NB4 (cell line): ENCODE results near the gene SPTBN2.

Experiments used
- DNase-seq: peaks from one replicate; pipeline ENCODE4 v3.0.0; 2010; ENCODE audit warnings: low read depth
- H3K4me3 ChIP-seq: one replicate; pipeline ENCODE4 v1.5.1; 2011; ENCODE audit warnings: mild to moderate bottlenecking, low read depth, low read length, moderate library complexity
- POLR2A ChIP-seq: IDR thresholded peaks from 2 replicates; pipeline ENCODE4 v1.6.1; 2011; ENCODE audit warnings: mild to moderate bottlenecking; ENCODE audit not compliant: insufficient read length; ENCODE audit errors: extremely low read depth
- TF ChIP-seq, protein P1 (sequence below): IDR thresholded peaks from 2 replicates; pipeline ENCODE4 v1.6.1; 2011; ENCODE audit warnings: low read depth, low read length

Gene SPTBN2

DNA sequence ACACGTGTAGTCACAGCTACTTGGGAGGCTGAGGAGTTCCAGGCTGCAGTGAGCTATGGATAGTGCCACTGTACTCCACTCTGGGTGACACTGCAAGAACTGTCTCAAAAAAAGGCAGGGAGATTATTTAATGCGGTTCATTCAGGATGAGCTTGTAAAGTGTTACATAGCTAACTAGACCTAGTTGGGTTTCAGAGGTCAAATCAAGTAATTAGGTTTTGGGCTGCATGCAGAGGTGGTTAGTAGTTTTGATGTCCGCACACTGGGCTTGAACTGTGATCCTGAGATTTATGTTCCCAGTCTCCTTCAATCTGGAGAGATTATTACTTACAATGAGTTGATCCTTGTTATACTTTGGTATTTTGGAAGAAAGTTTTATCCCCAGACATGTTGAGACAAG, 92.6 kb downstream of the SPTBN2 start:
- no peak overlapping the region for H3K4me3 ChIP-seq
- DNase-seq, result no peak
- TF ChIP-seq, protein P1, sequence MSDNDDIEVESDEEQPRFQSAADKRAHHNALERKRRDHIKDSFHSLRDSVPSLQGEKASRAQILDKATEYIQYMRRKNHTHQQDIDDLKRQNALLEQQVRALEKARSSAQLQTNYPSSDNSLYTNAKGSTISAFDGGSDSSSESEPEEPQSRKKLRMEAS, result no peak
- TF ChIP-seq POLR2A, result no peak
